GM19035 (cell line): Measurements from ENCODE around the gene FAM180A.
"Not testable (repeated sequence)": the region's sequence is repeated elsewhere in the genome, so short reads cannot be mapped to it uniquely, and the experiment has no call there.

Experiments
- ATAC-seq: cut with Tn5 transposase; IDR thresholded peaks from one replicate; pipeline ENCODE4 v1.9.1; 2021; ENCODE audit not compliant: unreplicated experiment

The FAM180A gene

DNA sequence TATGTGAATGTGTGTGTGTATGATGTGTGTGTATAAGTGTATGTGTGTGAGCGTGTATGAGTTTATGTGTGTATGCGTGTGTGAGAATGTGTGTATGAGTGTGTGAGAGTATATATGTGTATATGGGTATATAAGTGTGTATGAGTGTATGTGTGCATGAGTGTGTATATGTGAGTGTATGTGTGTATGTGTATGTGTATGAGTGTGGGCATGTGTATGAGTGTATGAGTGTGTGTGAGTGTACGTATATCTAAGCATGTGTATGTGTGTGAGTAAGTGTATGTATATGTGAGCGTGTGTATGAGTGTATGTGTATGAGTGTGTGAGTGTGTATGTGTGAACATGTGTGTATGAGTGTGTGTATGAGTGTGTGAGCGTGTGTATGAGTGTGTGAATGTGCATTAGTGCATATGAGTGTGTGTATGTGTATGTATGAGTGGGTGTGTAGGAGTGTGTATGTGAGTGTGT lies 33.5 kb downstream of the FAM180A start:
- no peak for ATAC-seq

DNA sequence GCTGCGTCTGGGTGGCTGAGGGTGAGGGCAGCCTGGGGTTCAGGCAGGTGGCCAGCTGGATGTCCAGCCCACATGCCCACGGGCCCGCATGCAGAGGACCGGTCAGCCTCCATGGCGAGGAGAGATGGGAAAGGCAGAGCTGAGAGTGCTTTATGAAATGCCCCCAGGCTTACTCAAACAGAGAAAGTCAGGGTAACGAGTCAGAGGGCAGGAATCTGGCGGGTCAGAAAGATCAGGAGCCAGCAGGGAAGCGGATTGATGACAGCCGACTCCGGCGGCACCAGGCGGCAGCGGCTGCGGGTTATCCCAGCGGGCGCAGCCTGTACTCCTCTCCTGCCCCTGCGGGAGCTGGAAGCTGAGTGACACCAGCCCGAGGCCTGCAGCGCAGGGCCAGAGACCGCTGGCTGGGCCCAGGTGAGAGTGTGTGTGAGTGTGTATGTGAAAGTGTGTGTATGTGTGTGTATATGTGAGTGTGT lies 34.0 kb downstream of the FAM180A start:
- ATAC-seq: no peak

DNA sequence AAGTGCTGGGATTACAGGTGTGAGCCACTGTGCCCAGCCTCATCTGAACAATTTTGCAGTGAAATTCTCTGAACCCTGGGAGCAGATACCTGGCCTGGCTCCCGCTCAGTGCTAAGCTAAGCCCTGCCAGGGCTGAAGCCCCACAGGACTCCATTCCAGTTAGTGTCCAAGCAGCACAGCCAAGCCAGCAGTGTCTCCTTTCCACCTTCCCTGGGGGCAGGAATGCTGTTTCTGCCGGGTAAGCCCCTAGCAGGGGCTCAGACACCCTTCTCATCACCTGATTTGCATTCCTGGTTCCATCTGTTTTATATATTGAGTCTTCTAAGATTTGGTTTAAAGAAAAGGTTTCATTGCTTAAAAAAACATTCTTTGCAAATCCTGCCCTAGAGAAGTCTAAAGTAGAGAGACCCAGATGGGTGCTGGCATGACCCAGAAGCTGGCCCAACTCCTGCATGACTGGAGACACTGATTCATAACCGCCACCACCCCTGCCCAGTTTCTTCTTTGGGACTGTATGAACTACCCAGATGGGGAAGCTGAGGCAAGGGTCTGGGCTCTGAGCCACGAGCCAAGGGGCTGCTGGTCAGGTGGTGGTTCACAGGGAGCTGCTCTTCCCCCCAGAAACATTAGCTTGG lies 34.7 kb downstream of the FAM180A start:
- no peak for ATAC-seq

DNA sequence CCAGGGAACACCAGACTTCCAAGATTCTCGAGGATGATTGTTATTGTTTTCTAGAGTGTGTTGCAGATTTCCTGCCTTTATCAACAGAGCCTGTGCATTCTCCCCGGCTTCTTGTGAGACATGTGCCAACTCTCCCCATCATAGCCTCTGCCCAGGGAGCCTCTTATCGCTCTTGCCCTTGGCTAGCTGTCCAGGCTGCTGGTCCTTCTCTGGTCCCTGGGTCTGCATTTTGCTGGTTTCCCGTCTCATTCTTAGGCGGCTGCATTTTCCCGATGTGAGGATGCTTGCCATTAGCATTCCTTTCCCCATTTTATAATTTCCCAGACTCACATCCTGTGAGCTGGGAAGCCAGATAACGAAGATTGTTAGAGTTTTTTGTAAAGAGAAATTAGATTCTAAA lies 35.8 kb downstream of the FAM180A start:
- ATAC-seq: no peak

DNA sequence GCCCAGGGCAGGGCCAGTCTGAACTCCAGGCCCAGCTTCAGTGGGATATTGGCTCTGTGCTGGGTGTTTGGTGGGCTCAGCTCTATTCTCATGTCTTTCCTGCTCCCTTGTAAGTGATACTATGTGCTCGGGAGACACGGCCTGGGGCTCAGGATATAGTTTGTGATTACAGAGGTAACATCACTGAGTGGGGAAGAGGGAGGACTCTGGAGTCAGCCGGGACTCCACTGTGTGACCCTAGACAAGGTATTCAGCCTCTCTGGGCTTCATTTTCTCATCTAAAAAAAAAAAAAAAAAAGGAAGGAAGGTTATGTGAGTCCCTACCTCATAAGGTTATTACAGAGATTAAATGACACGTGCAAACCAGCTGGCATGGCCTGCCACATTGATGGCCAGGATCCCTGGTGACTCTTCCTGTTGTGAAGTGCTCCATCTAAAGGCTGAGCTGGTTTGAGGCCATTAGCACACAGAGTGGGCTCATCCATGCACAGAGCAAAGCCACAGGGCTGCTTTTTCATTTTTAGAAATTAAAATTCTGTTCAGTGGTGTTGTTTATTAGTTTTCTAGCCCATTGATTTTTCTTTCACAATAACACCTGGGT lies 36.3 kb downstream of the FAM180A start:
- no peak for ATAC-seq

DNA sequence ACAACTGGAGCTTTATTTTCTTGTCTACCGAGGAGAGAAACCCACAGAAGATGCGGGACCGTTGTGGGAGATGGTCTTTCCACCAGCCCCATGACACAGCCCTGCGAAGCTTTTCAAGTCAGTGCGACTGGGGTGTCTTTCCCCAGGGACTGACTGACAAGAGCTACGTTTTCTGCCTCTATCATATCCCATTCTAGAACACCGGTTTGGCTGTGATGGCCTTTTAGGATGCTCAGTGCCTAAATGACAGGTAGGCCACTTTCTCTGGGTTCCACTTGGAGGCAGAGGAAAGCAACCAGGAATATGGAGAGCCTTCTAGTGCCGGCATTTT lies 37.5 kb downstream of the FAM180A start:
- ATAC-seq: no peak

DNA sequence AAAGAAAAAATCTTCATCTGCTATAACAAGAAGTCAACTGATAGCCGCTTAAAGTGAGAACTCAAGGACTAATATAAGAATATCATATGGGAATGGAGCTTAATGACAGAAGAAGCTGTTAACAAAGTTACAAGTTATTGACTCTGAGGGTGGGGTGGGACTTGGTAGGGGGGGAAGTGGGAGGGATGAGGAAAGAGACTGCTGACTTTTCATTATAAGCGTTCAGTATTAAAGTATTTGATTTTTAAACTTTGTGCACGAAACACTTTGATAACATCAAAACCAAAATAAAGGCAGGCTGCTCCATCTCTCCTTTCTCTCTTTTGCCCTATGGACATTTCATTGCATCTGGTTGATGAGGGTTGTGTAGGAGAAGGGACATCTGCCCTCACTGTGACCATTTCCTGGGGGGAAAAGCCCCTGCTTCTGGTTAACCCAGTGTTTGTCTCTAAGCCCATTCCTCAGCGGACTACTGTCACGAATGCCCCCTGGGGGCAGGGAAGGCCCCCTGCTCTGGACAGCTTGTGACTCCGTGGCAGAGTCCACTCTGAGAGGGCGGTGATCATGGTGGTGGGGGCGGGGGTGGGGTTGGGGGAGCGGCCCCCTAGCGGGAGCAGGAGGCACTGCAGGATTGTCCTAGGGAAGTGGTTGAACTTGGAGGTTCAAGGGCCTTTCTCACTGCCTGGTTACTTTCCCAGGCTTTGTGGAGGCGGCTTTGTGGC lies 38.0 kb downstream of the FAM180A start:
- no peak for ATAC-seq

DNA sequence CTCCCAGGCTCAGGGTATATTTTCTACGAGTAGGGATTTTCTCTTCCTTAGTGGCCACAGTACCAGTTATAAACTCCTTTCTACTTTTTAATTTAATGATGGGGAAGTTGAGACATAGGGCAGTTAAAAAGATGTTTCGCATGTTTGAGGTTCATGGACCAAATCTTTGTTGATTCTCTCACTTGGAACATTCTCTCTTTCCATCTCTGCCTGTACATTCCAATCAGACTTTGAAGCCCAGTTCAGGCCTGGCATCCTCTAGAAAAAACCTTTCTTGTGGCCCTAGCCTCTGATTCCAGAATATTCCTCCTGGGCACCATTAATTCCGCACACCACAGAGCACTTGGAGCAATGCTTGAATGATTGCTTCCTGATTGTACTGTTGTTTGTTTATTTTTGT lies 39.1 kb downstream of the FAM180A start:
- ATAC-seq: no peak

DNA sequence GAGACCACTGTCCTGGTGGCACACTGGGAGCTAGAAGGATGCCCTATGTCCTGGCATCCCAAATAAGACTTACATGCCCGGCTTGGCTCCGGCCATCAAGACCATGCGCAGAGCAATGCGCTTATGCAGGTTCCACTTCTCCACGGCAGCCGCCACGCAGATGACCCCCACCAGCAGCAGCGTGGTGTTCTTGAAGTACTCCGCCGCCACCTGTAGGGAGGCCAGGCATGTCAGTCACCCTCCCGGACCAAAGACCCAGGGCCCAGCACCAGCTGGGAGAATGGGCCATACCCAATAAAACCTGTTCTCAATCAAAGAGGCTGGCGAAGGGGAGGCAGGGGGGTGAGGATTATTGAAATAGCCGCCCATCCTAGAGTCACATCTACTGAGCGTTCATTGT lies 40.6 kb downstream of the FAM180A start:
- ATAC-seq: no peak

DNA sequence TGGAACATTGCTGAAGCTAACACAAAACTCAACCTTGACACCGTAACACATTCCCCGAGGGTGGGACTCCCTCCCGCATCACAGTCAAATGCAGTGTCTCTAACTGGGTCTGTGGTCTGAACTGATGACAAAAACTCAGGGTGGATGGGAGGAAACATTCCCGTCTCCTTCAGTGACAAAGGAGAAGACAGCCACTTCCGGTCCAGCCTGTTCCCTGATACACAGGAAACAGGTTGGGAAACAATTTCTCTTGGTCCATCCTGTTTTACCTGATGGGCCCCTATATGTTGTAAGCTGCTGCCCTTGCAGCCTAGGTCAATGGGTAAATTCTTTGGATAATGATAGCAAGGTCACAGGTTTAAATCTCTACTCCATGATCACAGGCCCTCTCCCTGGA lies 41.0 kb downstream of the FAM180A start:
- ATAC-seq: no peak

DNA sequence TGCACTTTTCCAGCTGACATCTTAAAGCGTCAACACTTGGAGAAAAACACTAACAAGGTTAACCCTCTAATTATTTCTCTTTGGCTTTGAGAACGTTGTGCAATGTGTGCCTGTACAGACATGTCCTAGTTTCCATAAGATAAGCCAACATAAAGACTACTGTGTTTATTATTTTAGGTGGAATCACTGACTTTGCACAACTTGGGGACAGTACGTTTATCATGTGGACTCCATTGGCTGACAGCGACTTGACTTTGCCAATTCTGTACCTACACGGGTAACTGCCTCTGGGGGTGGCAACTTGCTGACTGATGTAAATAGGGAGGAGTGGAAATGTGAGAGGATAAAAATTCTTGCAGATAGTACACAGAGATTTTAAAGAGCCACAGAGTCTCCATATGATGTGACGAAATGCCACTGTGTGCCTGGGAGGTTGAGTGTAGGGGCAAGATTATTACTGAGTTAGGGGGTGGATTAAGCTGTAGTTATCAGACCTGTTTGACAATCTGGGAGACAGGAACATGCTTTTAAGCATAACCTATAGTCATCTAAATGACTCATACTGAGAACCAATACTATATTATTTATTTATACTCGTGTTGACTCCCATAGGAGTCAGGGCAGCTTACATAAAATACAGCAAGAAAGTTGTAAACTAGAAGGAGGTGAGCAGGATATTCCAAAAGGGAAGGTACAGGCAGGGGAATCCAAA lies 41.6 kb downstream of the FAM180A start:
- no peak for ATAC-seq

DNA sequence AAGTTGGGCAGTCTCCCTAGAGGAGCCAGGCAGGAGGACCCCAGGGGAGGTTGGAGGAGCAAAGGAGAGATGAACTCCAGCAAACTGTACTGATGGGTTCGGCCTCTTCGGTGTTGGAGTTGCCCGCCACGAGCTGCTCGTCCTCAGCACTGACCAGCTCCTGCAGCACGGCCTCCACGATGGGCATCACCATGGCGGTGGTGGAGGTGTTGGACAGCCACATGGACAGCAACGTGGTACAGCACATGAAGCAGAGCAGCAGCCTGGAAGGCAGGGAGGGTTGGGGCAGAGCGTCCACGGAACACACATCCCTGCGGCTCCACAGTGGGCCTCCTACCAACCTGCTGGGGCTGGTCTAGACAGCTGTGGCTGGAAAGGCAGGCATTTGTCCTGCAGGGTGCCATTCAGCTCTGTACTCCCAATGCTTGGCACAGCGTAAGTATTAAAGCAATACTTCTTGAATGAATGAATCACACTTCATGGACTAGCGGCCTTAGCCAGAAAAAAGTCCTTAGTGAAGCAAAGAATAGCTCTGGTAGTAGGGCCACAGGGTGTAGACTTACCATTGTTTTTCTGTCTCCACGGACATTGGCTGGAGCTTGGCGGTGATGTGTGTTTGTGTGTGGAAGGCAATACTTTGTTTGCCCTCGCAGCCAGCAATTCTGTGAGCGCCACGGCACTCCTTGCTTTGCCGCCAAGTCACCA lies 42.4 kb downstream of the FAM180A start:
- ATAC-seq: no peak

DNA sequence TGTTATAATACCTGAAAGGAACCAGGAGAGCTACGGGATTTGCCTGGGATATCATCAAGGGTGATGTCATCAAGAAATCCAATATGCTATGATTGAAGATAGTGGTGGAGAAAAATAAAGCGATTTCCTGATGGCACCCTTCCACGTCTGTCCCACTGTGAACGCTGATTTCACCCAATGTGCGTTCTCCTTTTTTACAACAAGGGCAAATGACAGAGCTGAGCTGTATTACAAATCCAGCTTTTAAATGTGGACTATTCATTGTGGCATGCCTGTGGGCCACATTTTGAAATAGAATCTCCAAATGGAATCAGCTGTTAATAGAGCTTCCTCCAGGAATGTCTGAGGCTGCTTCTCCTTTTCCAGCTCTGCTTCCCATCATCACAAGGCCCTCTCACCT lies 43.9 kb downstream of the FAM180A start:
- no peak for ATAC-seq

DNA sequence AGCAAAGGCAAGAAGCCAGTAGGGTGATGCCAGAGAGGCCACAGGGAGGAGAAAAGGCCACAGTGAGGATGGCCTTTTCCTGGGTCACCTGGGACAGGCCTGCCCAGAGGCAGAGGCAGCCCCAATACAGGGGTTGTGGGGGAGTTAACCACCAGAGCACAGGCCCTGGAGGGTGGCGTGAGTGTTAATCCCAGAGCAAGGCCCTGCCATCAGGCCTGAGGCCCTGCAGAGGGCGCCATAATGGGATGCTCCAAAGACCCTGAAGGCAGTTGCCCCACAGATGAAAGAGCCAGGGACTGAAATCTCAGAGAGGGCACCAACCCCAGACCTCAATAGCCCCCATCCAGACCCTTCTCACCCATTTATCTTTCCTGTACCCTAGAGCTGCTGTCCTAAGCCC lies 44.5 kb downstream of the FAM180A start:
- ATAC-seq: no peak

DNA sequence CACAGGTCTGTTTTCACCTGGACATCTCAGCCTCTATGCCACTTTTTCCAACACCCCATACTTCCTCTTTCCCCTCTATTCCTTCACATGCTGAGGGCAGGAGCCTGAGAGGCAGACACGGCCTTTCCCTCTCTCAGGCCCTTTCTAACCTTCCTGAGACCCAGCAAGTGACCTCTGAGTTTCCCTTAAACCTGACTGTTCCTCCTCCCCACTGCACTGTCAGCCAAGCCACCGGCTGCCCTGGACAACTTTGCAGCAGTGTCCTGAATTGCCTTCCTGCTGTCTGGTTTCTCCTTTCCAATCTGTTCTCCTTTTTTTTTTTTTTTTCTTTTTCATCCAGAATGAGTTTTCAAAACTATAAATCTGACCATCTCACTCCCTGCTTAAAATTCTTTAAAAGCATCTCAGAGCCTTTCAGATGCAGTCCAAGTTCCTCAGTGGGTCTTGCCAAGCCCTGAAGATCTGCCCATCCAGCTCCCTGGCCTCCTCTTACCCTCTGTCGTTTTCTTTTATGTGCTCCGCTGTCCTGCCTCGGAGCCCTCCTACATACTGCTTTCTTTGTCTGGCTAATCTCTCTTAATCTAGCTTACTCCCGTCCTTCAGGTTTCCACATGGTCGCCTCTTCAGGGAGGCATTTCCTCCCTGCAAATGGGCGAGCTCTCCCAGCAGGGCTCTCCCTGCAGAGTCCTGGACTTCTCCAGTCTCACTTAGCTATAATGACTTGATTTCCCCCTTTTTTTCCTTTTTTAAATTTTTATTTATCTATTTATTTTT lies 51.1 kb downstream of the FAM180A start:
- ATAC-seq: no peak

DNA sequence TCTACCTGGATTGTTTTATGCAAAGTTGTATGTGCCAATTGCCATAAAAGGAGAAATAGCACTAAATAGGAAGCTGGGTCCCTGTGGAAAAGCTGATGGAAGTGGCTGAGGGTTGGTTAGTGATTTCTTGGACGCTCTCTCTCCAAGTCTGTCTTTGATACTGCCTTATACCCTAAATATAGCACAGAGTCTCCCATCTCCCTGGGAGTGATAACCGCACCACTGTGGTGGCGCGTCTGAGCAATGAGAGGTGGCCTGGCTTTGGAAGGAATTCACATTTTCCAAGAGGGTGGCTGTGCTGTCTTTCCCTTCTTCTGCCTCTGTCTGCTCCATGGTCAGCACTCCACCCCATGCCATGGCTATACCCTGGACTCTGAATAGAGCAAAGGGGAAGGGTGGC lies 55.1 kb downstream of the FAM180A start:
- no peak for ATAC-seq

DNA sequence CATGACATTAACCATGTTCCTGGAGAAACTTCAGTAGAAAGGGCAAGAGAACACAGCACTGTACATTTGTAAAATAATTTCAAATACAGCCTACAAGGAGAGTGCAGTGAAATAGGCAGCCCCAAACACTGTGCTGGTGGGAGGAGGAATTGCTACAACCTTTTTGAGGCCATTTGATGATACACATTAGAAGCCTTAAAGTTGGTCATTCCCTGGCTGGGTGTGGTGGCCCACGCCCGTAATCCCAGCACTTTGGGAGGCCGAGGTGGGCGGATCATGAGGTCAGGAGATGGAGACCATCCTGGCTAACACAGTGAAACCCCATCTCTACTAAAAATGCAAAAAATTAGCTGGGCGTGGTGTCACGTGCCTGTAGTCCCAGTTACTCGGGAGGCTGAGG lies 56.0 kb downstream of the FAM180A start:
- not testable (repeated sequence) for ATAC-seq

DNA sequence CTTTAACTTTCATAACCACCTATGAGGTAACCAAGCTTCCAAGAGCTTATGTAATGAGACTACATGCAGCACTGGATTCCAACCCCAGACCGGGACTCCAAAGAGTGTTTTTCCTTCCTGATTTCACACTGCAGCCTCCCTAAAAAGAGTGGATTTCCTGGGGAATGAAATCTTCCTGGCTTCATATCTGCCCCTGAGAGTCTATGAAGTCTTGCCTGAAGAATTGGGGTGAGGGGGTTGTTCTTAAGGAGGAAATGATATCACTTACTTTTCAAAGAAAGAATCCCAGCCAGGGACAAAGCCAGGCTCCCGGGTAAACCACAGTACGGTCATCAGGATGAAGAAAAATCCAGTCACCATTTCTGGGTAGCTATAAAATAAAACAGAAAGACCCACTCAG lies 56.6 kb downstream of the FAM180A start:
- no peak for ATAC-seq

DNA sequence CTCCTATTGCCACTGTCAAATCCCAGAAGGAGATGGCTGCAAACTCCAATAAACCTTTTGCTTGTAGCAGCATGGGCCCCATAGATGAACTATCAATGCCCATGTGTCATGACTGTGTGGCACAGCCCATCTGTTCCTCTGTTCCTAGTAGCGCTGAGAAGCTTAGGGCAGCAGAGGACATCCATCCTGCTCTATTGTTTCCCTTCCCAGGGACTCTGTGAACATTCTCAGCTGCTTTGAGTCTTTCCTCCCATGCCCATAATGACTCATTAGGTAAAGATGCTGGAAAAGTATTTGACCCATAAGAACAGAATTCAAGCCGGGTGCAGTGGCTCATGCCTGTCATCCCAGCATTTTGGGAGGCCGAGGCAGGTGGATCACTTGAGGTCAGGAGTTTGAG lies 58.0 kb downstream of the FAM180A start:
- ATAC-seq: no peak

DNA sequence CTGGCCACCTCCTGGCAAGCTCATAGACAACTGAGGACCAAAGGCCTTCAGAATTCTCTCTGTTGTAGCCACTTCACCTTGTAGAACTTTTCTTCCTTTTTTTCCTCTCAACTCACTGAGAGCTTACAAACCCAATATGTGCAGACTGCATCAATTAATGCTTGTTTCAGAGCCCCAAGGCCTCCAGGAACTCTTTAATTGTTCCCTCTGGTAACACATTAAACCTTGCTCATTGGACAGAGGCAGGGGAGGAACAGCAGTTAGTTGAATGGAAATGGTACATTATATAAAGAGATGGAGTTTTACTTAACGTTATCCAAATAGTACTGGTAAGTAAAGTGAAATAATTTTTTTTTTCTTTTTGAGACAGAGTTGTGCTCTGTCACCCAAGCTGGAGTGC lies 61.1 kb downstream of the FAM180A start:
- ATAC-seq: no peak
